ENCODE results near the gene RASGEF1C.

- TF ChIP-seq CTCF (IDR thresholded peaks at IDR 0.05) (no peak), POLR2A (IDR thresholded peaks at IDR 0.05) (no peak), POLR2AphosphoS5 (IDR thresholded peaks at IDR 0.05) (no peak)
These were observed 72.9 kb downstream of the RASGEF1C start for GRCh38 chr5:180135967-180136629.

Data from prostate gland (tissue), 2 donors.